ENCODE measurements around the gene SEMA3A.

SEMA3A gene

DNA sequence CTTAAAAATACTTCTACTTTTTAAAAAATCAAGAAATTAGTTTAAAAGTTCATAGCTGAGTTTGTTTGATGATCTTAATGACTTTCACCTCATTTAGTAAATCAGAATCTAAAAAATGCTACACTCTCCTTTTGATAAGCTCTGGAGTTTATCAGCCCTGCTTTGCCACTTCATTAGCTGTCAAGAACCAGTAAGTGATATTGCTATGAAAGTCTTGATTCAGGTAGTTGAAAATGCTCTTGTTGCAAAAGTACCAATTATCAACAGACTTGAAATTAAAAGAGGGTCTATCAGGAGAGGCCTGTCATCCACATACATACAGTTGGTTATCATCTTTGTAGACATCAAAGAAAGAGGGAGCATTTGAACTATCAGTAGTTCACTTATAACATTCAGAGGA lies 41.6 kb downstream of the SEMA3A start:
- no peak for DNase-seq

DNA sequence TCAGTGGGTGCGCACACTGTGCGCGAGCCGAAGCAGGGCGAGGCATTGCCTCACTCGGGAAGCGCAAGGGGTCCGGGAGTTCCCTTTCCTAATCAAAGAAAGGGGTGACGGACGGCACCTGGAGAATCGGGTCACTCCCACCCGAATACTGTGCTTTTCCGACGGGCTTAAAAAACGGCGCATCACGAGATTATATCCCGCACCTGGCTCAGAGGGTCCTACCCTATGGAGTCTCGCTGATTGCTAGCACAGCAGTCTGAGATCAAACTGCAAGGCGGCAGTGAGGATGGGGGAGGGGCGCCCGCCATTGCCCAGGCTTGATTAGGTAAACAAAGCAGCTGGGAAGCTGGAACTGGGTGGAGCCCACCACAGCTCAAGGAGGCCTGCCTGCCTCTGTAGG lies 44.2 kb downstream of the SEMA3A start:
- DNase-seq: peak; percentile 41 to 44

GRCh38 chr7:84149573-84149972 lies 45.0 kb downstream of the SEMA3A start:
- DNase-seq: peak; percentile 30 to 68

- DNase-seq: peak; percentile 27 to 44
These were observed 48.7 kb downstream of the SEMA3A start for GRCh38 chr7:84145892-84146291.

- DNase-seq: peak in 1 of 2 experiments; percentile 45
These were observed 49.7 kb downstream of the SEMA3A start for GRCh38 chr7:84144935-84145334.

DNA sequence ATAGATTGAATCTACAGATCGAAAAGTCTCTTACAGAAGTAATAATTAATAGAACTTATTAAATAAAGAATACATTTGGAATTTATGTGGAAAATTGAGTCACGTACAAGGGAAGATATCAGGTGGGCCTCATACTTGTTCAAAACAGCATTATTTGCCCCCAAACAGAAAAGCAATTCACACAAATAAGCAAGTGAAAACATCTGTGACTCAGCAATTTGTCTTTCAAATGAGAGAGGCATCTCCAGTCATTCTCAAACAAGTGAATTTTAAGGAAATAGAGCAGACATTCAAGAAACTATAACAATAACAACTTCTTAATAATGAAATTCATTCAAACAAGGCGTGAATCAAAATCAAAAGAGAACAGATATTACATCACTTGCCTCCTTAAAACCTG lies 50.1 kb downstream of the SEMA3A start:
- DNase-seq: peak in 1 of 2 experiments; percentile 42

GRCh38 chr7:84142726-84143125 lies 51.9 kb downstream of the SEMA3A start:
- DNase-seq: no peak

GRCh38 chr7:84139986-84140729 lies 54.4 kb downstream of the SEMA3A start:
- DNase-seq: no peak

DNA sequence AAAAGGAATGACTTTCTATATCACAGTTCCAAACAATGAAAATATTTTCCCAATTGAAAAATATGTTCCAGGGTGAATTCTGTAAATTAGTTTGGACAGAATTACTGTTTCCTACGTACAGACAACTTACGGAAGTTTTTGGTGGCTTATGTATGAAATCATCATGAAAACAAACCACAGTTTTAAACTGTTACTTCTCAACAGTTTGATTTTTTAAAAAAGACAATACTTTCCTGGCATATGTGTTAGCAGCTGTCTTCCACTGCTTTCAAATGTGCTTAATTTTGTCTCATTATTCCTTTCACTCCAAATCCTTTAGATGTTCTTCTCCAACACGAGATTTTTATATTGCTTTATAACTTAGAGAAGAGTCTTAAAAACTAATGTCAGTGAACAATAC lies 56.2 kb downstream of the SEMA3A start:
- no peak for DNase-seq

- DNase-seq: no peak
These were observed 56.8 kb downstream of the SEMA3A start for GRCh38 chr7:84137812-84138211.

DNA sequence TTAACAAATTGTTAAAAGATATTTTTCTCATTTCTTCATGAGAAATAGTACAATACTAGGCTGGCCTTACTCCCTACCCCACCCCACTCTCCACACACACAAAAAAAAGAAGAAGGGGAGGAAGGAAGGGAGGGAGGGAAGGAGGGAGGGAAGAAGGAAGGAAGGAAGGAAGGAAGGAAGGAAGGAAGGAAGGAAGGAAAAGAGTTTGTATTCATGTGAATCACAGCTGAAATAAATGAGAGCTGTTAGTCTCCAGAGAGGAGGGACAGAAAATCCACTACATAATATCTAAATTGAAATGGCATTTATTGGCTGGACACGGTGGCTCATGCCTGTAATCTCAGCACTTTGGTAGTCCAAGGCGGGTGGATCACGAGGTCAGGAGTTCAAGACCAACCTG lies 57.8 kb downstream of the SEMA3A start:
- no peak for DNase-seq

GRCh38 chr7:84136336-84136735 lies 58.3 kb downstream of the SEMA3A start:
- no peak for DNase-seq

GRCh38 chr7:84134169-84134568 lies 60.4 kb downstream of the SEMA3A start:
- DNase-seq: no peak

DNA sequence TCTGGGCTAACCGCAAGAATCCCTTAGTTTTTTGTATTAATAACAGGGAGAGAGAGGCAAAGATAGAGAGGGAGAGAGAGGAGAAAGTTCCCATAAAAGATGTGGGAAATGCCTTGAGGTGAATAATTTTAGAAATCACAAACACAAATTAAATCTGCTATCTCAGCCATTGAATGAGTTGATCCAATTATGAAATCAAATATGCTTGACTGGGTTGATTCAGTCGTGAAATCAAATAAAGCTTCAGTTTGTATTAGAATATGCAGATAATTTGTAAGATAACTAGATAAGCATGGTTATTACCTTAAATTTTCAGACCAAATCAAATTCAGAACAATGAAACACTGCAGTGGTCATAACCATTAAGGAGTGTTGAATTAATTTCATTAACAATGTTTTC lies 68.9 kb downstream of the SEMA3A start:
- no peak for DNase-seq

- DNase-seq: peak; percentile 95 to 98
These were observed 70.5 kb downstream of the SEMA3A start for GRCh38 chr7:84123965-84124547.

GRCh38 chr7:84122582-84123360 lies 71.8 kb downstream of the SEMA3A start:
- no peak for DNase-seq

DNA sequence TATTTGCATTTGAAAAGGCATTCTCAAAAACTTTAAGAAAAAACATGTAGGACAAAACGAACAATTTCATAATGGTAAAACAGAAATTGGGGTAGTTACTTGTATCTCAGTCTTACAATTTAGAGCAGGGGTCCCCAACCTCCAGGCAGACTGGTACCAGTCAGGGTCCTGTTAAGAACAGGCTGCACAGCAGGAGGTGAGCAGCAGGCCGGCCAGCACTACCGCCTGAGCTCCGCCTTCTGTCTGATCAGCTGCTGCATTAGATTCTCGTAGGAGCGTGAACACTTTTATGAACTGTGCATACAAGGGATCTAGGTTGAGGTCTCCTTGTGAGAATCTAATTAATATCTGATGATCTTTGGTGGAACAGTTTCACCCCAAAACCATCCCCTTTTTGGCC lies 77.3 kb downstream of the SEMA3A start:
- no peak for DNase-seq

GRCh38 chr7:84113906-84114850 lies 80.4 kb downstream of the SEMA3A start:
- no peak for DNase-seq

GRCh38 chr7:84113286-84113685 lies 81.3 kb downstream of the SEMA3A start:
- DNase-seq: no peak

DNA sequence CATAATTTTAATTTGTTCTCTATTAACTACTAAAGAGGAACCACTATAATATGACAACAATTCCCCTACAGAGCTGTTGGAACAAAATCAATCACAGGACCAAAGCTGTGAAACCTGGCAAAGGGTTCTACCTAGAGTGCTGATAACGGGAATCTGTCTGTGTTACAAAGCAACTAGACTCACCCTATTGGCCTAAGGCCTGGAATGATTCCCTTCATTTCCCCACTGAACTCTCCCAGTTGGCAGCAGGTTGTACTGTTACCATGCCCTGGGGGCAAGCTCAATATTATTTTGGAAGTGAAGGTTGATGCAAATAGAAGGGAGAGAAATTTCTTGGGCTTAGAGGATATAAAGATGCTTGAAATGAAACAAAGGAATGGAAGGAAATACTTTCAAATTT lies 81.8 kb downstream of the SEMA3A start:
- no peak for DNase-seq

DNA sequence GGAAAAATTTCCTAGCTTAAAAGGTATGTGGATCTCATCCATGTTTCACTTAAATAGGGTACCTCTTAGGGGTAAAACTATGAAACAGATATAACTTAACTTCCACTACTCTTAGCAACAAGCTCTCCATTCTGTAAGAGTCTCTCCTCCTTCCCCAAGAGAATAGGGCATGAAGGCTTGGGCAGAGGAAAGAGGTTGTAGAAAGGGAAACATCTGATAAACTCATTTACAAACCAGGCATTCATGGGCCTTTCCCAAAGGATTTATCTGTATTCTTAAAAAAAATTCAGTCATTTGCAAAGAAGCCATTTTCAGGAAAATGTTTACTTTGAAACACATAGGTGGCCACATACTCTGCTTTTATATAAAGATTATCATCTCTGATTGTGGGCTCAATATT lies 82.7 kb downstream of the SEMA3A start:
- DNase-seq: no peak

- DNase-seq: no peak
These were observed 84.2 kb downstream of the SEMA3A start for GRCh38 chr7:84110400-84110799.

GRCh38 chr7:84108787-84109186 lies 85.8 kb downstream of the SEMA3A start:
- no peak for DNase-seq

Measured in NCI-H526 (cell line).